ENCODE results near the gene BCL10. TPM values are rescaled to one million over a fixed set of nuclear protein-coding genes. Genes with fewer than 3 reads are reported as not detected.
A peak's percentile ranks its signal among the peaks of the same experiment; 100 is the strongest.

BCL10 gene
- total RNA-seq, 1 donor, result 30.4 TPM

- DNase-seq (ENCODE audit: insufficient read length, low spot score, missing footprints), result no peak
- H3K27me3 ChIP-seq (ENCODE audit: insufficient read depth, low read length), result no peaks in the 10 kb centered on the region
- peak overlapping the region; percentile 98 for H3K27ac ChIP-seq (ENCODE audit: low read depth, low read length)
- no peak overlapping the region for H3K4me3 ChIP-seq (ENCODE audit: insufficient read depth, low read length)
- H3K79me2 ChIP-seq (ENCODE audit: insufficient read depth, low read length), result peaks cover 32% of the 10 kb centered on the region
- no peak for TF ChIP-seq CTCF (IDR thresholded peaks at IDR 0.05; ENCODE audit: extremely low read depth, low read depth, low read length)
- H2AFZ ChIP-seq (ENCODE audit: low read length), result no peak overlapping the region
- peaks cover 80% of the 10 kb centered on the region for H3K4me1 ChIP-seq (ENCODE audit: insufficient read depth, low read length)
- H4K20me1 ChIP-seq (ENCODE audit: insufficient read depth, low read length), result no peaks in the 10 kb centered on the region
- H3K9me3 ChIP-seq (ENCODE audit: low read depth, low read length), result no peaks in the 10 kb centered on the region
- H3K36me3 ChIP-seq (ENCODE audit: insufficient read depth, low read length), result peaks cover 60% of the 10 kb centered on the region
- peak overlapping the region; percentile 1 for H3K4me2 ChIP-seq (ENCODE audit: insufficient read depth, low read length)
These were observed 45.0 kb upstream of the BCL10 start for GRCh38 chr1:85321237-85321964.

DNA sequence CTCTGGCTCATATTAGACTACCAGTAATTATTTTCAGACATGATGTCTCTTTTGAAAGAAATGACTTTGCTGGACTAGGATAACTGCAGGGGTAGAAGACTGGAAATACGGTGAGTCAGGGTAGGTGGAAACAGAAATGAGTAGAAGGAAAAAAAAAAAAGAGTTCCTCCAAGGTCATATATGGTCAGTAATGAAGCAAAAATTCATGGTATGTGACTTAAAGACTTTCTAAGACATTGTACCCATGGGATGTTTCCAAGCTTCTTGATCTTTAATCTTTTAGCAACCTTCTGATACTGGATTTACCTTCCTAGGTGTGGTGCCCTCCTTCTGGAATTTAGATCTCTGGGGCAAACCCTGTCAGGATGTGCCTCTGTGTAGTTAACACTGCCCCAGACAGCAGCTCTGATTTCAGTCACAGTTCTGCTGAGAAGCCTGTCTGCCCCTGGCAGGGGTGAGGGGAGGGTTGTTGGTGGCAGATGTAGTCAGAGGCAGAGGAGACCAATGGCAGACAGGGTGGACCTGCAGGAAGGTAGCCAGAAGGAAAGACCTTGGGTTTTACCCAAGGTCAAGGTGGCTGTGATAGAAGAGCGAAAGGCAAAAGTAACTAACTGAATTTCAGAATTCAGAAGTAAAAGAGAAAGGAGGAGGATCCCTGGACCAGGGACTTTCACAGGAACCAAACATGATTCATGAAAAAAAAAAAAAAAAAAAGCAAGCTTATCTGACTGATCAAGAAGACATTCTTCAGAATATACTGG, 44.1 kb upstream of the BCL10 start:
- Histone ChIP-seq H3K27ac (ENCODE audit: low read depth, low read length) (peak overlapping the region; percentile 98), H3K79me2 (ENCODE audit: insufficient read depth, low read length) (peaks cover 26% of the 10 kb centered on the region), H3K4me1 (ENCODE audit: insufficient read depth, low read length) (peaks cover 80% of the 10 kb centered on the region), H3K27me3 (ENCODE audit: insufficient read depth, low read length) (no peaks in the 10 kb centered on the region), H2AFZ (ENCODE audit: low read length) (no peak overlapping the region), H3K9me3 (ENCODE audit: low read depth, low read length) (no peaks in the 10 kb centered on the region), H4K20me1 (ENCODE audit: insufficient read depth, low read length) (no peaks in the 10 kb centered on the region), H3K36me3 (ENCODE audit: insufficient read depth, low read length) (peaks cover 67% of the 10 kb centered on the region), H3K4me3 (ENCODE audit: insufficient read depth, low read length) (peak overlapping the region; percentile 36), H3K4me2 (ENCODE audit: insufficient read depth, low read length) (peak overlapping the region; percentile 67)
- peak; percentile 63 for DNase-seq (ENCODE audit: insufficient read length, low spot score, missing footprints)
- TF ChIP-seq CTCF (IDR thresholded peaks at IDR 0.05; ENCODE audit: extremely low read depth, low read depth, low read length), result no peak

DNA sequence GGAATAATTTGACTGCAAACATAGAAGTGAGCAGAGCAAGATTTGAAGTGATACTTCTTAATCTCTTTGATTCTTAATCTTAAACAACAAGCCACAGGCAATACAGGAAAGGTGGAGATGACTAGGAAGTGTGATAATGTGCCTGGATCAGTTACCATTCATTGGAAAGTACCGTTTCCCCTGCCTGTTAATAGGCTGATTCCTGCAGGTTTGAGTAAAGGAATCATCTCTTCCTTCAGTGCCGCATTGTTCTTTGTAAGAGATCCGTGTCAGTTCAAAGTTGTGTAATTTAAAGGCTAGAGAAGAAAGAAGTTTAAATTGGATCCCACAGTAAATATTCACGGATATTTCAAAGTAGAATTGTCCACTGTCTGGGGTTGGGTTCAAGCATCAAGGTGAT, 43.5 kb upstream of the BCL10 start:
- TF ChIP-seq CTCF (IDR thresholded peaks at IDR 0.05; ENCODE audit: extremely low read depth, low read depth, low read length), result no peak
- Histone ChIP-seq H3K4me3 (ENCODE audit: insufficient read depth, low read length) (no peak overlapping the region), H3K4me1 (ENCODE audit: insufficient read depth, low read length) (peaks cover 80% of the 10 kb centered on the region), H3K79me2 (ENCODE audit: insufficient read depth, low read length) (peaks cover 22% of the 10 kb centered on the region), H4K20me1 (ENCODE audit: insufficient read depth, low read length) (no peaks in the 10 kb centered on the region), H2AFZ (ENCODE audit: low read length) (no peak overlapping the region), H3K27ac (ENCODE audit: low read depth, low read length) (peak overlapping the region; percentile 98), H3K9me3 (ENCODE audit: low read depth, low read length) (no peaks in the 10 kb centered on the region), H3K4me2 (ENCODE audit: insufficient read depth, low read length) (peak overlapping the region; percentile 67), H3K27me3 (ENCODE audit: insufficient read depth, low read length) (no peaks in the 10 kb centered on the region), H3K36me3 (ENCODE audit: insufficient read depth, low read length) (peaks cover 67% of the 10 kb centered on the region)
- DNase-seq (ENCODE audit: insufficient read length, low spot score, missing footprints), result no peak

DNA sequence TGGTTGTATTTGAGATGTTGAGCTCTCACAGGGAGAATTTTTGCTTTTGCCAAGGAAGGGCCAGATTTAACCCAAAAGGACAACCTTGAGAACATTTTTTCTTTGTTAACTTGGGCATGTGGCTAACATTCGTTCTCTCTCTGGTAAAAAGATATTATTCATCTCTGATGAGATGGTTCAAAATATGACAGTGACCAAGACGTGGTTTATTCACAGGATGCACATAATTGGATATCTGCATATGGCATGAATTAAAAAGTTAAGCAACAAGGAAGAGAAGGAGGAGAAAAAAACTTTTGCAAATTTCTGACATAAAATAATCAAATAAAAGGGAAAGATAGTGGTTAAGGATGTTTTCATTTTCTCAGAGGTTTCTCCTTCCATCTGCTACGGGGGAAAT, 43.1 kb upstream of the BCL10 start:
- Histone ChIP-seq H4K20me1 (ENCODE audit: insufficient read depth, low read length) (no peaks in the 10 kb centered on the region), H3K4me3 (ENCODE audit: insufficient read depth, low read length) (no peak overlapping the region), H3K27me3 (ENCODE audit: insufficient read depth, low read length) (no peaks in the 10 kb centered on the region), H2AFZ (ENCODE audit: low read length) (no peak overlapping the region), H3K4me1 (ENCODE audit: insufficient read depth, low read length) (peaks cover 80% of the 10 kb centered on the region), H3K27ac (ENCODE audit: low read depth, low read length) (peak overlapping the region; percentile 98), H3K79me2 (ENCODE audit: insufficient read depth, low read length) (peaks cover 18% of the 10 kb centered on the region), H3K9me3 (ENCODE audit: low read depth, low read length) (no peaks in the 10 kb centered on the region), H3K36me3 (ENCODE audit: insufficient read depth, low read length) (peaks cover 63% of the 10 kb centered on the region), H3K4me2 (ENCODE audit: insufficient read depth, low read length) (no peak overlapping the region)
- TF ChIP-seq CTCF (IDR thresholded peaks at IDR 0.05; ENCODE audit: extremely low read depth, low read depth, low read length), result no peak
- no peak for DNase-seq (ENCODE audit: insufficient read length, low spot score, missing footprints)

Data from osteoblast (primary cell).